ENCODE data around the gene HNMT. TPM values are rescaled to one million over a fixed set of nuclear protein-coding genes. Genes with fewer than 3 reads are reported as not detected.

Gene HNMT
- total and polyA plus RNA-seq, 2 of the 13 experiments (the other 11 are each of a cell fraction or from before 2014, with no cell fraction given): 279 to 309 TPM

GRCh38 chr2:137942833-137943677 is 21.2 kb upstream of the HNMT start (continued):
- TF ChIP-seq PLSCR1 (CRISPR knock-in tag; IDR thresholded peaks at IDR 0.05; ENCODE audit: borderline replicate concordance) (no peak), NFAT5 (CRISPR knock-in tag; IDR thresholded peaks at IDR 0.05) (no peak), MBNL3 (CRISPR knock-in tag; conservative IDR thresholded peaks at IDR 0.05) (no peak), NCOA1 (CRISPR knock-in tag; IDR thresholded peaks at IDR 0.05) (peak; percentile 98), STAT6 (CRISPR knock-in tag; IDR thresholded peaks at IDR 0.05; ENCODE audit: borderline replicate concordance) (peak; percentile 83), ZNF768 (CRISPR knock-in tag; IDR thresholded peaks at IDR 0.05) (no peak), KDM1A (CRISPR knock-in tag; IDR thresholded peaks at IDR 0.05) (no peak), HOXA5 (CRISPR knock-in tag; IDR thresholded peaks at IDR 0.05) (peak; percentile 68), ZNF33B (CRISPR knock-in tag; IDR thresholded peaks at IDR 0.05) (no peak; the same call in 1 of the 2 replicates), ZNF619 (CRISPR knock-in tag; IDR thresholded peaks at IDR 0.05) (no peak), MTA3 (CRISPR knock-in tag; IDR thresholded peaks at IDR 0.05) (no peak), DMAP1 (CRISPR knock-in tag; IDR thresholded peaks at IDR 0.05) (peak; percentile 64), NONO (IDR thresholded peaks at IDR 0.05) (no peak), NONO (CRISPR knock-in tag; conservative IDR thresholded peaks at IDR 0.05) (no peak; the same call in 1 of the 2 replicates), PITX1 (CRISPR knock-in tag; IDR thresholded peaks at IDR 0.05) (peak; percentile 93; the same call in 1 of the 2 replicates), ZNF225 (CRISPR knock-in tag; IDR thresholded peaks at IDR 0.05) (no peak; the same call in 1 of the 2 replicates), ZNF350 (CRISPR knock-in tag; IDR thresholded peaks at IDR 0.05; ENCODE audit: borderline replicate concordance, low read depth) (peak; percentile 76; the same call in 1 of the 2 replicates), RBAK (CRISPR knock-in tag; IDR thresholded peaks at IDR 0.05) (no peak), USF2 (IDR thresholded peaks at IDR 0.05; ENCODE audit: low read depth, low read length) (no peak), USF2 (CRISPR knock-in tag; IDR thresholded peaks at IDR 0.05; ENCODE audit: borderline replicate concordance) (no peak)

Measured in HepG2 (cell line).